HG03520 (cell line): Measurements from ENCODE around the gene TRABD2B.

Experiments
- ATAC-seq: cut with Tn5 transposase; IDR thresholded peaks from one replicate; pipeline ENCODE4 v1.9.1; 2021; ENCODE audit warnings: mild to moderate bottlenecking, moderate library complexity; ENCODE audit not compliant: unreplicated experiment

The TRABD2B gene

GRCh38 chr1:48022306-48022705, 25.1 kb upstream of the TRABD2B start:
- no peak for ATAC-seq

GRCh38 chr1:48021792-48022191, 24.6 kb upstream of the TRABD2B start:
- ATAC-seq: no peak

GRCh38 chr1:48019714-48020315, 22.6 kb upstream of the TRABD2B start:
- no peak for ATAC-seq

- no peak for ATAC-seq
Measured at GRCh38 chr1:48018799-48019198, 21.6 kb upstream of the TRABD2B start.

- no peak for ATAC-seq
Measured at GRCh38 chr1:48017716-48018115, 20.5 kb upstream of the TRABD2B start.

GRCh38 chr1:48016515-48016914, 19.3 kb upstream of the TRABD2B start:
- no peak for ATAC-seq

GRCh38 chr1:48013270-48013669, 16.1 kb upstream of the TRABD2B start:
- no peak for ATAC-seq

- no peak for ATAC-seq
Measured at GRCh38 chr1:48007047-48007446, 9.9 kb upstream of the TRABD2B start.

- ATAC-seq: no peak
Measured at GRCh38 chr1:48006264-48006663, 9.1 kb upstream of the TRABD2B start.

- no peak for ATAC-seq
Measured at GRCh38 chr1:48005253-48006117, 8.3 kb upstream of the TRABD2B start.

- no peak for ATAC-seq
Measured at GRCh38 chr1:48003741-48004531, 6.8 kb upstream of the TRABD2B start.

- no peak for ATAC-seq
Measured at GRCh38 chr1:48002142-48002541, 5.0 kb upstream of the TRABD2B start.

- ATAC-seq: no peak
Measured at GRCh38 chr1:48001696-48002095, 4.5 kb upstream of the TRABD2B start.

GRCh38 chr1:48000883-48001282, 3.7 kb upstream of the TRABD2B start:
- no peak for ATAC-seq

- no peak for ATAC-seq
Measured at GRCh38 chr1:47999097-47999496, 1.9 kb upstream of the TRABD2B start.

- no peak for ATAC-seq
Measured at GRCh38 chr1:47998396-47998990, 1.3 kb upstream of the TRABD2B start.

- no peak for ATAC-seq
Measured at GRCh38 chr1:47996406-47997226, 569 bp downstream of the TRABD2B start.

- no peak for ATAC-seq
Measured at GRCh38 chr1:47996060-47996405, 1.2 kb downstream of the TRABD2B start.

GRCh38 chr1:47995306-47996050, 1.7 kb downstream of the TRABD2B start:
- ATAC-seq: no peak
